PFSK-1 (cell line): ENCODE data around the gene LRRC3.

Source experiments
- POLR2AphosphoS5 ChIP-seq: IDR thresholded peaks from 2 replicates; pipeline ENCODE4 v1.6.1; 2012; ENCODE audit warnings: low read depth, mild to moderate bottlenecking, control low read depth, low read length, moderate library complexity
- TAF1 ChIP-seq: IDR thresholded peaks from 2 replicates; pipeline ENCODE4 v1.6.1; 2012; ENCODE audit warnings: low read length, control low read depth, borderline replicate concordance; ENCODE audit not compliant: insufficient read depth
- TF ChIP-seq, protein P1 (sequence below), 2 experiments: IDR thresholded peaks; 2 replicates each; pipeline versions ENCODE4 v1.6.1 to v1.8.0; 2011 to 2012; ENCODE audit warnings: low read depth in 2 of 2, low read length in 2 of 2, control low read depth in 1 of 2, inconsistent platforms in 1 of 2, mild to moderate bottlenecking in 1 of 2, moderate library complexity in 1 of 2; ENCODE audit not compliant: insufficient read depth in 1 of 2

DNA sequence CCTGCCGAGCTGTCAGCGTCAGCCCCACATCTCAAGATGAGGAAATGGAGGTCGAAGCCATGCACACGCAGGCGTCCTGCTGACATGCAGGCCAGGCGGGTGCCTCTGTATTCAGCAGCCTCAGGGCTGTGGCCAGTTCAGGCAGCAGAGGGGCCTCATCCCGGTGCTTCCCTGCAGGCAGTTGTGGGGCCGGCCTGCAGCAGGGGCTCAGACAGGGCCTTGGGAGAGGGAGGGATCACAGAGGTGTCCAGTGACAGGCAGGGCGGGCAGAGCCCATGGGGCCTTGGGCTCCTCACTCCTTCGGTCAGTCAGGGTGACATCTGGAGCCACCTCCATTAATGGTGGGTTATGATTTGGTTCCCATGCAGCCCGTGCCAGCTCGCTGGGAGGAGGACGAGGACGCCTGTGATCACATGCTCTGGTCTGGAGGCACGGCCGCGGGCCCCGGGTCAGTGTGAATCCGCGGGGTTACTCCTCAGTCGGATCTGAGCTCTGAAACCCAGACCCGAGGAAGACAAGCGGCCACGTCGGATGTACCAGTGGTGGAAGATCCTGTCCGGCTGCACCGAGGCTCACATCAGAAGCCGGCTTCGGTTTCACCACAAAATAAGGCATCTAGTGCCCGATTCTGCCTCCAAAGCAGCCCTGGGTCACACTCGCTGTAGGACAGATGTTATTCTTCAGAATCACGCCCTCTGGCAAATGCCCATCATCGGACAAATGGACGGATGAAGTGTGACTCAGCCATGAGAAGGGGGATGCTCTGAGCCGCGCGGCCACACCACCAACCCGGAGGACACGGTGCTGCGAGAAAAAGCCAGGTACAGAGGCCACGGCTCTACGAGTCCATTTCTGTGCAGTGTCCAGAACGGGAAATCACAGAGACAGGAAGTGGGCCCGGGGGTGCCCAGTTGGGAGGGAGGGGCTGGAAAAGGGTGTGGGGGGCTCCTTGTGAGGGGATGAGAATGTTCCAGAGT is 51.3 kb downstream of the LRRC3 start:
- TF ChIP-seq TAF1: no peak
- TF ChIP-seq POLR2AphosphoS5: no peak
- TF ChIP-seq, protein P1, sequence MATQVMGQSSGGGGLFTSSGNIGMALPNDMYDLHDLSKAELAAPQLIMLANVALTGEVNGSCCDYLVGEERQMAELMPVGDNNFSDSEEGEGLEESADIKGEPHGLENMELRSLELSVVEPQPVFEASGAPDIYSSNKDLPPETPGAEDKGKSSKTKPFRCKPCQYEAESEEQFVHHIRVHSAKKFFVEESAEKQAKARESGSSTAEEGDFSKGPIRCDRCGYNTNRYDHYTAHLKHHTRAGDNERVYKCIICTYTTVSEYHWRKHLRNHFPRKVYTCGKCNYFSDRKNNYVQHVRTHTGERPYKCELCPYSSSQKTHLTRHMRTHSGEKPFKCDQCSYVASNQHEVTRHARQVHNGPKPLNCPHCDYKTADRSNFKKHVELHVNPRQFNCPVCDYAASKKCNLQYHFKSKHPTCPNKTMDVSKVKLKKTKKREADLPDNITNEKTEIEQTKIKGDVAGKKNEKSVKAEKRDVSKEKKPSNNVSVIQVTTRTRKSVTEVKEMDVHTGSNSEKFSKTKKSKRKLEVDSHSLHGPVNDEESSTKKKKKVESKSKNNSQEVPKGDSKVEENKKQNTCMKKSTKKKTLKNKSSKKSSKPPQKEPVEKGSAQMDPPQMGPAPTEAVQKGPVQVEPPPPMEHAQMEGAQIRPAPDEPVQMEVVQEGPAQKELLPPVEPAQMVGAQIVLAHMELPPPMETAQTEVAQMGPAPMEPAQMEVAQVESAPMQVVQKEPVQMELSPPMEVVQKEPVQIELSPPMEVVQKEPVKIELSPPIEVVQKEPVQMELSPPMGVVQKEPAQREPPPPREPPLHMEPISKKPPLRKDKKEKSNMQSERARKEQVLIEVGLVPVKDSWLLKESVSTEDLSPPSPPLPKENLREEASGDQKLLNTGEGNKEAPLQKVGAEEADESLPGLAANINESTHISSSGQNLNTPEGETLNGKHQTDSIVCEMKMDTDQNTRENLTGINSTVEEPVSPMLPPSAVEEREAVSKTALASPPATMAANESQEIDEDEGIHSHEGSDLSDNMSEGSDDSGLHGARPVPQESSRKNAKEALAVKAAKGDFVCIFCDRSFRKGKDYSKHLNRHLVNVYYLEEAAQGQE (IDR thresholded peaks at IDR 0.05; ENCODE audit: insufficient read depth in 1 of 2, low read depth in 2 of 2, low read length in 2 of 2): no peak
